Right forelimb (tissue), 1 donor: ENCODE data around the gene MFNG.

ENCODE experiments used
- DNase-seq: peaks from one replicate; pipeline ENCODE4 v3.0.0-alpha.2; 2018

Gene MFNG

GRCh38 chr22:37443977-37444376, 42.2 kb downstream of the MFNG start:
- DNase-seq: no peak

GRCh38 chr22:37443086-37443485, 43.1 kb downstream of the MFNG start:
- no peak for DNase-seq

GRCh38 chr22:37442537-37442936, 43.6 kb downstream of the MFNG start:
- no peak for DNase-seq

GRCh38 chr22:37442135-37442534, 44.0 kb downstream of the MFNG start:
- no peak for DNase-seq

GRCh38 chr22:37440875-37441274, 45.3 kb downstream of the MFNG start:
- DNase-seq: no peak

GRCh38 chr22:37439347-37439746, 46.8 kb downstream of the MFNG start:
- DNase-seq: no peak

- DNase-seq: no peak
Measured at GRCh38 chr22:37435970-37436603, 50.1 kb downstream of the MFNG start.

GRCh38 chr22:37433786-37434185, 52.4 kb downstream of the MFNG start:
- no peak for DNase-seq

- no peak for DNase-seq
Measured at GRCh38 chr22:37432708-37433054, 53.5 kb downstream of the MFNG start.

- DNase-seq: no peak
Measured at GRCh38 chr22:37431801-37432707, 54.1 kb downstream of the MFNG start.

- DNase-seq: no peak
Measured at GRCh38 chr22:37431366-37431765, 54.8 kb downstream of the MFNG start.

- DNase-seq: no peak
Measured at GRCh38 chr22:37430941-37431340, 55.2 kb downstream of the MFNG start.

GRCh38 chr22:37428649-37429586, 57.3 kb downstream of the MFNG start:
- DNase-seq: peak; percentile 71

GRCh38 chr22:37427711-37428635, 58.2 kb downstream of the MFNG start:
- no peak for DNase-seq

GRCh38 chr22:37427135-37427710, 59.0 kb downstream of the MFNG start, which contains the start of gene ELFN2:
Gene ELFN2, minus strand, starts transcription at chr22:37427479. Its CDS starts 51,945 bp downstream, at chr22:37375534.
- no peak for DNase-seq

GRCh38 chr22:37426706-37427134, 59.5 kb downstream of the MFNG start:
- DNase-seq: no peak

- DNase-seq: no peak
Measured at GRCh38 chr22:37425800-37426705, 60.1 kb downstream of the MFNG start.

- no peak for DNase-seq
Measured at GRCh38 chr22:37425369-37425768, 60.8 kb downstream of the MFNG start.

- DNase-seq: no peak
Measured at GRCh38 chr22:37423283-37423682, 62.9 kb downstream of the MFNG start.

GRCh38 chr22:37421468-37421877, 64.7 kb downstream of the MFNG start:
- no peak for DNase-seq
